ENCODE results near the gene MAPKAP1. TPM values are rescaled to one million over a fixed set of nuclear protein-coding genes. Genes with fewer than 3 reads are reported as not detected.

The MAPKAP1 gene
- total RNA-seq, 1 donor from 2014 or later = 49.6 TPM

DNA sequence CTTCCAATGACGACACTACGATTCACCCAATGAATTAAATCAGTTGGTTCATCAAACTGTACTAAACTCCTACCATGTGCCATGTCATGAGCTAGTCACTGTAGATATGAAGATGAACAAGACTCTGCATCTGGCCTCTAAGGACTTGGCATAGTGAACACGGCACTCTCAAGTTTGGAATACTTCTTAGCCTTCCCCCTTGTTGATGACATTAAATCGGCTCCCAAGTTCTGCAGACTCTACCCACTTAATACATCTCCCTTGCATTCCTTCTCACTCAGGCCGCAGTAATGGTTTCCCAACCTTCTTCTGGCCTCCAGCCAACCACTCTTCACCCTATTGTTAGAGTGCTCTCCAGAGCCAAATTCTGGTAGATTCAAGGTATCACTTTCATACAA is 184.7 kb downstream of the MAPKAP1 start:
- Histone ChIP-seq H3K36me3 (no peaks in the 10 kb centered on the region), H3K9me3 (no peaks in the 10 kb centered on the region), H3K27me3 (no peaks in the 10 kb centered on the region), H3K27ac (no peak overlapping the region), H3K4me1 (no peaks in the 10 kb centered on the region), H3K4me3 (no peak overlapping the region)
- DNase-seq (ENCODE audit: low spot score in 2 of 2) = no peak
- intact Hi-C loops (cut with DNase I) = no loop called here
- TF ChIP-seq, protein P1, sequence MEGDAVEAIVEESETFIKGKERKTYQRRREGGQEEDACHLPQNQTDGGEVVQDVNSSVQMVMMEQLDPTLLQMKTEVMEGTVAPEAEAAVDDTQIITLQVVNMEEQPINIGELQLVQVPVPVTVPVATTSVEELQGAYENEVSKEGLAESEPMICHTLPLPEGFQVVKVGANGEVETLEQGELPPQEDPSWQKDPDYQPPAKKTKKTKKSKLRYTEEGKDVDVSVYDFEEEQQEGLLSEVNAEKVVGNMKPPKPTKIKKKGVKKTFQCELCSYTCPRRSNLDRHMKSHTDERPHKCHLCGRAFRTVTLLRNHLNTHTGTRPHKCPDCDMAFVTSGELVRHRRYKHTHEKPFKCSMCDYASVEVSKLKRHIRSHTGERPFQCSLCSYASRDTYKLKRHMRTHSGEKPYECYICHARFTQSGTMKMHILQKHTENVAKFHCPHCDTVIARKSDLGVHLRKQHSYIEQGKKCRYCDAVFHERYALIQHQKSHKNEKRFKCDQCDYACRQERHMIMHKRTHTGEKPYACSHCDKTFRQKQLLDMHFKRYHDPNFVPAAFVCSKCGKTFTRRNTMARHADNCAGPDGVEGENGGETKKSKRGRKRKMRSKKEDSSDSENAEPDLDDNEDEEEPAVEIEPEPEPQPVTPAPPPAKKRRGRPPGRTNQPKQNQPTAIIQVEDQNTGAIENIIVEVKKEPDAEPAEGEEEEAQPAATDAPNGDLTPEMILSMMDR (IDR thresholded peaks at IDR 0.05) = no peak

DNA sequence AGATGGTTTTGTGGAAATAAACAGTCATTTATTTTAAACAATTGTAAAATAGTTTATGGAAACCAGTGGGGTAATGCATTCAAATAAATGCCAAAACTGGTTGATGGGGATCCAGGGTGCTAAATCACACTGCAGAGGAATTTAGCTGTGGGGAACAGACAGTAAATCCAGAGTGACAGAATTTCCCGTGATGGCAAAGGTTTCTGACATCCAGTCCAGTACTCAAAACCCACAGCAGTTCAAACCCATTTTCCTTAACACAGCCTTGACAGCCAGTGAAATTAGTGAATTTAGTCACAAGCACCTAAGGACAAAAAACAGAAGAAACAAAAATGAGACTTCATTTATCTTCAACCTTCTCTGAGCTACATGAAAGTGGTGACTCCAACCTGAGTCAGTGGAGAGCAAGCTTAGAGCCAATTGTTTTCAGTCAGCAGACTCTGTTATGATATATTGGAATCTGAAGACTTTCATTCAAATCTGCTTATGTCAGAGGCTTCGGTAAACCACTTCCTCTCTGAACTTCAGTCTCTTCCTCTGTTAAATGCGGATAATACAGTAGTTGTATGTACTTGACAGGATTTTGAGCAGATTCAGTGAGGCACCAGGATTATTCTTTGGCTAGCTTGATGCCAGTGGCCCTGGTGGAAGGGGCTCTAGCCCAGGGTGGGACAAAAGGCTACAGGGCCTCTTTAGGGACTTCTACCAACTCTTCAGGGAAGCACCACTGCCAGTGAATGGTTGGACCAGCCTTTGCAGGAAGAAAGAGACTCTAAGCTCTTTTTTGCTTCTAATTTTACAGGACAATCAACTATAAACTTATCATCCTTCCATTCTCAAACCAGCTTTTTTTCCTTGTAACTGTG is 185.3 kb downstream of the MAPKAP1 start:
- H3K4me1 ChIP-seq = no peaks in the 10 kb centered on the region
- H3K36me3 ChIP-seq = no peaks in the 10 kb centered on the region
- intact Hi-C loops (cut with DNase I) = no loop called here
- H3K27me3 ChIP-seq = no peaks in the 10 kb centered on the region
- H3K4me3 ChIP-seq = no peak overlapping the region
- H3K9me3 ChIP-seq = no peaks in the 10 kb centered on the region
- no peak for DNase-seq (ENCODE audit: low spot score in 2 of 2)
- TF ChIP-seq, protein P1 (IDR thresholded peaks at IDR 0.05) = no peak
- no peak overlapping the region for H3K27ac ChIP-seq

DNA sequence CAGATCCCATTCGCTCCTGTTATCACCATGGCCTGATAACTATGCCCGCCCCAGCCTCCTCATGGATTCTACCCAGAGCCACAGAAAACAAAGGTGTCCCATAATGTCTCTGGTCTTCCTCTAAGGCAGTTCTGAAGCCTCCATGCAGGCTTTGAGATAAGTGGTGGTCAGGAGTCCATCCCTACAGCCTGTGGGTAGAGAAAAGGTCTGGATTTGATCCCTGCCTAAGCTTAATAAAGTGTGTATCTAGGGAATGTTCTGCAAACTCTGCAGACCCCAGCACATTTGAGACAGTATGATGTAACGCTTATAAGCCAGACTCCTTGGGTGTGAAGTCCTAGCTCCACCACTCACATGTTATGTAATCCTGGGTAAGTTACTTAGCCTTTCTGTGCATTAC is 187.3 kb downstream of the MAPKAP1 start:
- Histone ChIP-seq H3K27ac (no peak overlapping the region), H3K36me3 (no peaks in the 10 kb centered on the region), H3K4me3 (no peak overlapping the region), H3K9me3 (no peaks in the 10 kb centered on the region), H3K27me3 (no peaks in the 10 kb centered on the region), H3K4me1 (no peaks in the 10 kb centered on the region)
- TF ChIP-seq, protein P1 (IDR thresholded peaks at IDR 0.05) = no peak
- DNase-seq (ENCODE audit: low spot score in 2 of 2) = no peak
- intact Hi-C loops (cut with DNase I) = no loop called here

DNA sequence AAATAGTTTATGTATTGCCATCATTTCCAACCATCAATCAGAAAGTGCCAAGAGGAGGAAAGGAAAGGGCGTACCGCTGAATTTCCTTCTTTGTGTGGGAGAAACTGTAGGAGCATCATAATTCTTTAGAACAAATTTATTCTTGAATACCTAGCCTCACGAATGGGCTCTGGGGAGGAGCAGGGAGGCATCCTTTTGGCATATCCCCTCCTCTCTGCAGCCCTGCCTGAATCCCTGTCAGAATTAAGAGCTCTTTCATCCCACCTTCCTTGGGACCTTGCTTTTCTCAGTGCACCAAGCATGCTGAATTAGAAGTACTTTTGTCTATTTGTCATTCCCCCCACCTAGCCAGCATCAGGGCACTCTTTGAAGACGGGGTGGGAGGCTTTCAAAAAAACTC is 189.4 kb downstream of the MAPKAP1 start:
- Histone ChIP-seq H3K27ac (no peak overlapping the region), H3K9me3 (no peaks in the 10 kb centered on the region), H3K4me1 (no peaks in the 10 kb centered on the region), H3K4me3 (no peak overlapping the region), H3K27me3 (no peaks in the 10 kb centered on the region), H3K36me3 (no peaks in the 10 kb centered on the region)
- intact Hi-C loops (cut with DNase I) = no loop called here
- no peak for DNase-seq (ENCODE audit: low spot score in 2 of 2)
- TF ChIP-seq, protein P1 (IDR thresholded peaks at IDR 0.05) = no peak

DNA sequence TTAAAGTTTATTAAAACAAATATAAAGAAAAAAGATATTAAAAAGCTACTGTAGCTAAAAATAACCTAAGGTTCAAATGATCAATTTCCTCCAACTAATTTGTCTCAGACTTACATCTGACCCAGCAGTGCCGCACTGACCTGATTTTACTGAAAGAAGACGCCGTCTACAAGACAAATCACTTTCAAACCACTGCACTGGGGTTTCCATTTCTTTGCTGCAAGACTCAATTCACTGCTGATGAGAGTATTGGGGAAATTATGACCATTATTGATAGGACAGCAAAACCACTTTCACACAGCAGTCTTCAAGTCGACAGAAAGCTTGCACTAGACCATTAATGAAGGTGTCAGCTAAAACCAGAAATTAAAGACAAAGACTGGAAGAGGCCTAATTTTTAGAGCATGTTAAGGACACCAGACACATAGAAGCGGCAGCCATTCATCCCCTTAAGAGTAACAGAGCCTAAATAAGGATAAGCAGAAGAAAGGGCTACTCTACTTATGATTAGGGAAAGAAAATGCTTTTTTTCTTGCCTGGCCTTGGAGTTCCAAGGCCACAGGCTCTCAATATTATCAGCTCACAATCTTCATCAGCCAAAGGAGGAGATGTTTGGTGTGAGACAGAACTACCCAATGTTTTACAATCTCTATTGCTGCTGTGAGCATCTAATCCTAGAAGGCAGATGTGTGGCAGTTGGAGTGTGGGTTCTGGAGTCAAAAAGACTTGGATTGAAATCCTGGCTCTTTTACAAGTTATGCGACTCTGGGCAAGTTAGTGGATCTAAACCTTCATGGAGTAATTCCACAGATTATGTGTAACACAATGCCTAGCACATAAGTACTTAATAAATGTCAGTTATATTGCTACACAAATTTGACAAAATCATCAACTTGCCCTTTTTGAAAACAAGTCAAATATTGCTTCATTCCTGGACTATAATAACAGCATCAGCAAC is 190.7 kb downstream of the MAPKAP1 start:
- TF ChIP-seq, protein P1 (IDR thresholded peaks at IDR 0.05) = no peak
- Histone ChIP-seq H3K9me3 (no peaks in the 10 kb centered on the region), H3K36me3 (no peaks in the 10 kb centered on the region), H3K27me3 (no peaks in the 10 kb centered on the region), H3K27ac (no peak overlapping the region), H3K4me1 (no peaks in the 10 kb centered on the region), H3K4me3 (no peak overlapping the region)
- intact Hi-C loops (cut with DNase I) = no loop called here
- no peak for DNase-seq (ENCODE audit: low spot score in 2 of 2)

Measured in ascending aorta (tissue), 2 donors.